ENCODE data around the gene ZNF423. TPM values are rescaled to one million over a fixed set of nuclear protein-coding genes. Genes with fewer than 3 reads are reported as not detected.

The ZNF423 gene
- total RNA-seq, 6 experiments from 2014 or later: 0.43 to 1.2 (median 0.89) TPM

- no peak overlapping the region for H3K4me3 ChIP-seq
- ATAC-seq: no peak
- no peaks in the 10 kb centered on the region for H3K9me3 ChIP-seq
- no peak for TF ChIP-seq CTCF (IDR thresholded peaks at IDR 0.05)
- TF ChIP-seq POLR2A (IDR thresholded peaks at IDR 0.05): no peak
- intact Hi-C loops (cut with DNase I): no loop called here
- WGBS (ENCODE audit: insufficient coverage, low coverage, low lambda C conversion rate, missing lambda C conversion rate): 94% methylated on average over 2 of the region's 8 CpGs
- DNase-seq: no peak
- H3K27me3 ChIP-seq: no peaks in the 10 kb centered on the region
- H3K27ac ChIP-seq: no peak overlapping the region
- H3K4me1 ChIP-seq: no peaks in the 10 kb centered on the region
- no peaks in the 10 kb centered on the region for H3K36me3 ChIP-seq
These were observed 240.3 kb downstream of the ZNF423 start for GRCh38 chr16:49615576-49615975.

GRCh38 chr16:49610983-49611382 lies 244.9 kb downstream of the ZNF423 start:
- no peaks in the 10 kb centered on the region for H3K9me3 ChIP-seq
- WGBS (ENCODE audit: insufficient coverage, low coverage, low lambda C conversion rate, missing lambda C conversion rate): 60% methylated on average over 3 of the region's 3 CpGs
- no peaks in the 10 kb centered on the region for H3K27me3 ChIP-seq
- no peaks in the 10 kb centered on the region for H3K36me3 ChIP-seq
- intact Hi-C loops (cut with DNase I): no loop called here
- DNase-seq: no peak
- no peak for ATAC-seq
- no peaks in the 10 kb centered on the region for H3K4me1 ChIP-seq
- no peak overlapping the region for H3K27ac ChIP-seq
- no peak for TF ChIP-seq POLR2A (IDR thresholded peaks at IDR 0.05)
- no peak for TF ChIP-seq CTCF (IDR thresholded peaks at IDR 0.05)
- no peak overlapping the region for H3K4me3 ChIP-seq

- Histone ChIP-seq H3K27ac (no peak overlapping the region), H3K36me3 (no peaks in the 10 kb centered on the region), H3K4me1 (no peaks in the 10 kb centered on the region), H3K4me3 (no peak overlapping the region), H3K9me3 (no peaks in the 10 kb centered on the region), H3K27me3 (no peaks in the 10 kb centered on the region)
- DNase-seq (peak in 1 of 3 donors; percentile 40), ATAC-seq (peak in 3 of 4 donors; percentile 37 to 53 (median 47))
- TF ChIP-seq CTCF (IDR thresholded peaks at IDR 0.05) (peak in 3 of 4 donors; percentile 15 to 21 (median 19)), POLR2A (IDR thresholded peaks at IDR 0.05) (no peak)
- intact Hi-C loops (cut with DNase I): no loop called here
- 22% methylated on average over 3 of the region's 5 CpGs for WGBS (ENCODE audit: insufficient coverage, low coverage, low lambda C conversion rate, missing lambda C conversion rate)
These were observed 247.1 kb downstream of the ZNF423 start for GRCh38 chr16:49608779-49609178.

GRCh38 chr16:49608098-49608497 lies 247.8 kb downstream of the ZNF423 start:
- Histone ChIP-seq H3K4me3 (no peak overlapping the region), H3K27me3 (no peaks in the 10 kb centered on the region), H3K9me3 (no peaks in the 10 kb centered on the region), H3K36me3 (no peaks in the 10 kb centered on the region), H3K27ac (no peak overlapping the region), H3K4me1 (no peaks in the 10 kb centered on the region)
- WGBS (ENCODE audit: insufficient coverage, low coverage, low lambda C conversion rate, missing lambda C conversion rate): 16% methylated on average over 5 of the region's 5 CpGs
- ATAC-seq (no peak), DNase-seq (peak in 1 of 3 donors; percentile 20)
- TF ChIP-seq POLR2A (IDR thresholded peaks at IDR 0.05): no peak
- TF ChIP-seq CTCF (IDR thresholded peaks at IDR 0.05): no peak
- intact Hi-C loops (cut with DNase I): no loop called here

Data from right lobe of liver (tissue), 6 donors.